ENCODE data around the gene POMT1.
"Not testable (repeated sequence)": the region's sequence is repeated elsewhere in the genome, so short reads cannot be mapped to it uniquely, and the experiment has no call there.

The POMT1 gene

GRCh38 chr9:131515559-131516031 lies 12.9 kb downstream of the POMT1 start:
- not testable (repeated sequence) for H3K4me3 ChIP-seq (ENCODE audit: low read depth in 1 of 2, low read length in 2 of 2); H3K9me3 ChIP-seq (ENCODE audit: control insufficient read depth in 1 of 2, low read length in 2 of 2); H3K4me1 ChIP-seq (ENCODE audit: control insufficient read depth in 1 of 2, insufficient read depth in 2 of 2, low read length in 2 of 2); H3K27ac ChIP-seq (ENCODE audit: low read depth, low read length); H3K9ac ChIP-seq (ENCODE audit: low read depth in 1 of 2, low read length in 2 of 2); H3K27me3 ChIP-seq (ENCODE audit: control insufficient read depth in 1 of 2, insufficient read depth in 2 of 2, low read length in 2 of 2)
- H3K36me3 ChIP-seq (ENCODE audit: control insufficient read depth in 1 of 2, insufficient read depth in 2 of 2, low read length in 2 of 2), result peaks cover 49 to 83% of the 10 kb centered on the region in 2 donors

DNA sequence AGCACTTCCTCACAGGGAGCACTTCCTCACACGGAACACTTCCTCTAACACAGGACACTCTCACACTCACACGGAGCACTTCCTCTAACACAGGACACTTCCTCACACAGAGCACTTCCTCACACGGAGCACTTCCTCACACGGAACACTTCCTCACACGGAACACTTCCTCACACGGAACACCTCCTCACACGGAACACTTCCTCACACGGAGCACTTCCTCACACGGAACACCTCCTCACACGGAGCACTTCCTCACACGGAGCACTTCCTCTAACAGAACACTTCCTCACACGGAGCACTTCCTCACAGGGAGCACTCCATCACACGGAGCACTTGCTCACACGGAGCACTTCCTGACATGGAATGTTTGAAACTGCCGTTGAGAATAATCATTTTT lies 13.4 kb downstream of the POMT1 start:
- no peaks in the 10 kb centered on the region for H3K27me3 ChIP-seq (ENCODE audit: control insufficient read depth in 1 of 2, insufficient read depth in 2 of 2, low read length in 2 of 2)
- no peak overlapping the region for H3K27ac ChIP-seq (ENCODE audit: low read depth, low read length)

DNA sequence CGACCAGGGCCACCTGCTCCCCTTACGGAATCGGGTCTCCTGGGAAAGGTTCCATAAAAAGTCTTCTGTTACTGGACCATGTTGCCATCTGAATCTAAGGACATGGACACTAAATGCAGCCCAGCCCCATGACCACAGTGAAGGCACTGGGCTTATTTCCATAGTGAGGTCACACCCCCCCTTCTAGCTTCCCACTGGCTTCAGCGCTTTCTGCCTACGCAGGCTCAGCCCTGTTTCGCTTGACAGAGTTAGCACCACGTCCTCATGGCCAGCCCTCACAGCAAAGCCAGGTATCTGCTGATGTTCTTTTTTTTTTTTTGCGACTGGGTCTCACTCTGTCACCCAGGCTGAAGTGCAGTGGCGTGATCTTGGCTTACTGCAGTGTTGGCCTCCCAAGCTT lies 14.2 kb downstream of the POMT1 start:
- H3K4me1 ChIP-seq (ENCODE audit: control insufficient read depth in 1 of 2, insufficient read depth in 2 of 2, low read length in 2 of 2), result no peaks in the 10 kb centered on the region
- no peaks in the 10 kb centered on the region for H3K27me3 ChIP-seq (ENCODE audit: control insufficient read depth in 1 of 2, insufficient read depth in 2 of 2, low read length in 2 of 2)
- no peak overlapping the region for H3K27ac ChIP-seq (ENCODE audit: low read depth, low read length)
- H3K36me3 ChIP-seq (ENCODE audit: control insufficient read depth in 1 of 2, insufficient read depth in 2 of 2, low read length in 2 of 2), result peaks cover 46 to 83% of the 10 kb centered on the region in 2 donors
- H3K9me3 ChIP-seq (ENCODE audit: control insufficient read depth in 1 of 2, low read length in 2 of 2), result peaks cover 0 to 3% of the 10 kb centered on the region in 2 donors
- H3K9ac ChIP-seq (ENCODE audit: low read depth in 1 of 2, low read length in 2 of 2), result no peak overlapping the region
- H3K4me3 ChIP-seq (ENCODE audit: low read depth in 1 of 2, low read length in 2 of 2), result no peak overlapping the region

More for the DNA sequence above, 13.4 kb downstream of the POMT1 start:
- no peak overlapping the region for H3K9ac ChIP-seq (ENCODE audit: low read depth in 1 of 2, low read length in 2 of 2)
- H3K4me3 ChIP-seq (ENCODE audit: low read depth in 1 of 2, low read length in 2 of 2), result no peak overlapping the region
- H3K9me3 ChIP-seq (ENCODE audit: control insufficient read depth in 1 of 2, low read length in 2 of 2), result peaks cover 0 to 3% of the 10 kb centered on the region in 2 donors
- H3K36me3 ChIP-seq (ENCODE audit: control insufficient read depth in 1 of 2, insufficient read depth in 2 of 2, low read length in 2 of 2), result peaks cover 45 to 82% of the 10 kb centered on the region in 2 donors
- H3K4me1 ChIP-seq (ENCODE audit: control insufficient read depth in 1 of 2, insufficient read depth in 2 of 2, low read length in 2 of 2), result no peaks in the 10 kb centered on the region

DNA sequence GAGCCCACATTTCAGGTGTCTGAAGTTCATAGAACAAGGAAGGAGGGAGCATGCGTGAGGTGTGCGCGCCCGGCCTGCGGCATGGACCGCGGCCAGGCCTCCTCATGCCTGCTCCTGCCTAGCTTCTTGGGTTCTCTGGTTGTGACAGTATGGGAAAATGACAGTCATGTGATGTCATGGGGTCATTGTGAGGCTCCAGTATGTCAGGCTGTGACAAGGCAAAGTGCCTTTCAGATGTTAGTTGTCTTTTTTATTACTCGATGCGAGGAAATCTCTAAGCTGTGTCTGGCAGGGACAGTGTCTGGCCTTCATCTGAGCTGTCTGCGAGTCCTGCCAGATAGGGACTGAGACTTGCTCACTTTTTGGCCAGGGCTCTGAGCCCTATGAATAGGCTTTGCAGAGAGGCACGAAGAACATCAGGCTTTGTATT lies 15.1 kb downstream of the POMT1 start:
- Histone ChIP-seq H3K4me1 (ENCODE audit: control insufficient read depth in 1 of 2, insufficient read depth in 2 of 2, low read length in 2 of 2) (no peaks in the 10 kb centered on the region), H3K4me3 (ENCODE audit: low read depth in 1 of 2, low read length in 2 of 2) (no peak overlapping the region), H3K9me3 (ENCODE audit: control insufficient read depth in 1 of 2, low read length in 2 of 2) (peaks cover 0 to 3% of the 10 kb centered on the region in 2 donors), H3K9ac (ENCODE audit: low read depth in 1 of 2, low read length in 2 of 2) (no peak overlapping the region), H3K36me3 (ENCODE audit: control insufficient read depth in 1 of 2, insufficient read depth in 2 of 2, low read length in 2 of 2) (peaks cover 46 to 86% of the 10 kb centered on the region in 2 donors), H3K27me3 (ENCODE audit: control insufficient read depth in 1 of 2, insufficient read depth in 2 of 2, low read length in 2 of 2) (no peaks in the 10 kb centered on the region), H3K27ac (ENCODE audit: low read depth, low read length) (no peak overlapping the region)

- Histone ChIP-seq H3K27ac (ENCODE audit: low read depth, low read length) (no peak overlapping the region), H3K27me3 (ENCODE audit: control insufficient read depth in 1 of 2, insufficient read depth in 2 of 2, low read length in 2 of 2) (no peaks in the 10 kb centered on the region), H3K9ac (ENCODE audit: low read depth in 1 of 2, low read length in 2 of 2) (no peak overlapping the region), H3K4me3 (ENCODE audit: low read depth in 1 of 2, low read length in 2 of 2) (no peak overlapping the region), H3K9me3 (ENCODE audit: control insufficient read depth in 1 of 2, low read length in 2 of 2) (peaks cover 0 to 3% of the 10 kb centered on the region in 2 donors), H3K36me3 (ENCODE audit: control insufficient read depth in 1 of 2, insufficient read depth in 2 of 2, low read length in 2 of 2) (peaks cover 52 to 85% of the 10 kb centered on the region in 2 donors), H3K4me1 (ENCODE audit: control insufficient read depth in 1 of 2, insufficient read depth in 2 of 2, low read length in 2 of 2) (no peaks in the 10 kb centered on the region)
These were observed 15.8 kb downstream of the POMT1 start for GRCh38 chr9:131518553-131518952.

DNA sequence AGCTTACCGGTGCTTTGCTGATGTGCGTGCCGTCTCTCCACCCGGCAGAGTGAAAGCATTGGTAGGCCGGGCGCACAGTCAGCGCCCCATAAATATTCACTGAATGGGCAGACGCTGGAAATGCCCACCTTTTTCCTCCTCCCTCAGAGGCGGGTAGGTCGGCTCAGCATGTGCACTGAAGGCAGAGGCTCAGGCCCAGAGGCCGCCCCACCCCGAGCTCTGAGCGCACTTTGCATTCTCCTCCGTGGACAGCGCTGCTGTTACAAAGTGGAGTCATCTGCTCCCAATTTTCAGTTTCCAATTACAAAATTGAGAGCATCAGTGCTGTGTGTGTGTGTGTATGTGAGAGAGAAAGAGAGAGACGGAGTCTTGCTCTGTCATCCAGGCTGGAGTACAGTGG lies 17.8 kb downstream of the POMT1 start:
- H3K36me3 ChIP-seq (ENCODE audit: control insufficient read depth in 1 of 2, insufficient read depth in 2 of 2, low read length in 2 of 2), result peaks cover 61 to 95% of the 10 kb centered on the region in 2 donors
- no peak overlapping the region for H3K4me3 ChIP-seq (ENCODE audit: low read depth in 1 of 2, low read length in 2 of 2)
- H3K27me3 ChIP-seq (ENCODE audit: control insufficient read depth in 1 of 2, insufficient read depth in 2 of 2, low read length in 2 of 2), result no peaks in the 10 kb centered on the region
- peaks cover 0 to 1% of the 10 kb centered on the region in 2 donors for H3K9me3 ChIP-seq (ENCODE audit: control insufficient read depth in 1 of 2, low read length in 2 of 2)
- no peaks in the 10 kb centered on the region for H3K4me1 ChIP-seq (ENCODE audit: control insufficient read depth in 1 of 2, insufficient read depth in 2 of 2, low read length in 2 of 2)
- H3K9ac ChIP-seq (ENCODE audit: low read depth in 1 of 2, low read length in 2 of 2), result no peak overlapping the region
- H3K27ac ChIP-seq (ENCODE audit: low read depth, low read length), result no peak overlapping the region

- Histone ChIP-seq H3K9ac (ENCODE audit: low read depth in 1 of 2, low read length in 2 of 2) (no peak overlapping the region), H3K36me3 (ENCODE audit: control insufficient read depth in 1 of 2, insufficient read depth in 2 of 2, low read length in 2 of 2) (peaks cover 60 to 94% of the 10 kb centered on the region in 2 donors), H3K4me3 (ENCODE audit: low read depth in 1 of 2, low read length in 2 of 2) (no peak overlapping the region), H3K9me3 (ENCODE audit: control insufficient read depth in 1 of 2, low read length in 2 of 2) (no peaks in the 10 kb centered on the region), H3K27ac (ENCODE audit: low read depth, low read length) (no peak overlapping the region), H3K27me3 (ENCODE audit: control insufficient read depth in 1 of 2, insufficient read depth in 2 of 2, low read length in 2 of 2) (no peaks in the 10 kb centered on the region), H3K4me1 (ENCODE audit: control insufficient read depth in 1 of 2, insufficient read depth in 2 of 2, low read length in 2 of 2) (no peaks in the 10 kb centered on the region)
These were observed 18.5 kb downstream of the POMT1 start for GRCh38 chr9:131521203-131521602.

GRCh38 chr9:131521822-131522221 lies 19.1 kb downstream of the POMT1 start:
- no peaks in the 10 kb centered on the region for H3K27me3 ChIP-seq (ENCODE audit: control insufficient read depth in 1 of 2, insufficient read depth in 2 of 2, low read length in 2 of 2)
- peaks cover 56 to 91% of the 10 kb centered on the region in 2 donors for H3K36me3 ChIP-seq (ENCODE audit: control insufficient read depth in 1 of 2, insufficient read depth in 2 of 2, low read length in 2 of 2)
- H3K9me3 ChIP-seq (ENCODE audit: control insufficient read depth in 1 of 2, low read length in 2 of 2), result no peaks in the 10 kb centered on the region
- no peak overlapping the region for H3K27ac ChIP-seq (ENCODE audit: low read depth, low read length)
- H3K4me3 ChIP-seq (ENCODE audit: low read depth in 1 of 2, low read length in 2 of 2), result no peak overlapping the region
- no peaks in the 10 kb centered on the region for H3K4me1 ChIP-seq (ENCODE audit: control insufficient read depth in 1 of 2, insufficient read depth in 2 of 2, low read length in 2 of 2)
- no peak overlapping the region for H3K9ac ChIP-seq (ENCODE audit: low read depth in 1 of 2, low read length in 2 of 2)

GRCh38 chr9:131522257-131523085 lies 19.8 kb downstream of the POMT1 start:
- Histone ChIP-seq H3K27ac (ENCODE audit: low read depth, low read length) (no peak overlapping the region), H3K9ac (ENCODE audit: low read depth in 1 of 2, low read length in 2 of 2) (no peak overlapping the region), H3K36me3 (ENCODE audit: control insufficient read depth in 1 of 2, insufficient read depth in 2 of 2, low read length in 2 of 2) (peaks cover 54 to 90% of the 10 kb centered on the region in 2 donors)

DNA sequence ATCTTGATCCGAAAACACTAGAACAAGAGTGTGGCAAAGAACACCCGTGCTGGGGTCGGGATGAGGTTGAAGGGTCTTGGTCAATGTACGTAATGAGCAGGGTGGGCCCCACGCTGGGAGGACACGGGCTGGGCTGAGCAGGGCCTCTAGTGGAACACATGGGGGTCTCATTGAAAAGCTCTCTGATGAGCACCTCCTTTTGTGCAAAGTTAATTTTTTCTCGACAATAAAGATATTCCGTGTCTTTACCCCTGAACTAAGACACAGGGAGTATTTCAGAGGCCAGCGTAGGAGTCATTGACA lies 20.3 kb downstream of the POMT1 start:
- no peak overlapping the region for H3K4me3 ChIP-seq (ENCODE audit: low read depth in 1 of 2, low read length in 2 of 2)
- no peaks in the 10 kb centered on the region for H3K4me1 ChIP-seq (ENCODE audit: control insufficient read depth in 1 of 2, insufficient read depth in 2 of 2, low read length in 2 of 2)
- no peak overlapping the region for H3K9ac ChIP-seq (ENCODE audit: low read depth in 1 of 2, low read length in 2 of 2)
- H3K9me3 ChIP-seq (ENCODE audit: control insufficient read depth in 1 of 2, low read length in 2 of 2), result no peaks in the 10 kb centered on the region
- H3K27ac ChIP-seq (ENCODE audit: low read depth, low read length), result no peak overlapping the region
- no peaks in the 10 kb centered on the region for H3K27me3 ChIP-seq (ENCODE audit: control insufficient read depth in 1 of 2, insufficient read depth in 2 of 2, low read length in 2 of 2)
- peaks cover 52 to 88% of the 10 kb centered on the region in 2 donors for H3K36me3 ChIP-seq (ENCODE audit: control insufficient read depth in 1 of 2, insufficient read depth in 2 of 2, low read length in 2 of 2)

More at GRCh38 chr9:131522257-131523085, 19.8 kb downstream of the POMT1 start:
- no peaks in the 10 kb centered on the region for H3K9me3 ChIP-seq (ENCODE audit: control insufficient read depth in 1 of 2, low read length in 2 of 2)
- H3K27me3 ChIP-seq (ENCODE audit: control insufficient read depth in 1 of 2, insufficient read depth in 2 of 2, low read length in 2 of 2), result no peaks in the 10 kb centered on the region
- H3K4me3 ChIP-seq (ENCODE audit: low read depth in 1 of 2, low read length in 2 of 2), result no peak overlapping the region
- no peaks in the 10 kb centered on the region for H3K4me1 ChIP-seq (ENCODE audit: control insufficient read depth in 1 of 2, insufficient read depth in 2 of 2, low read length in 2 of 2)

All from duodenal mucosa (tissue), 2 donors.